Measurements from ENCODE around the gene LCE1F.
A peak's percentile ranks its signal among the peaks of the same experiment; 100 is the strongest.

The LCE1F gene

DNA sequence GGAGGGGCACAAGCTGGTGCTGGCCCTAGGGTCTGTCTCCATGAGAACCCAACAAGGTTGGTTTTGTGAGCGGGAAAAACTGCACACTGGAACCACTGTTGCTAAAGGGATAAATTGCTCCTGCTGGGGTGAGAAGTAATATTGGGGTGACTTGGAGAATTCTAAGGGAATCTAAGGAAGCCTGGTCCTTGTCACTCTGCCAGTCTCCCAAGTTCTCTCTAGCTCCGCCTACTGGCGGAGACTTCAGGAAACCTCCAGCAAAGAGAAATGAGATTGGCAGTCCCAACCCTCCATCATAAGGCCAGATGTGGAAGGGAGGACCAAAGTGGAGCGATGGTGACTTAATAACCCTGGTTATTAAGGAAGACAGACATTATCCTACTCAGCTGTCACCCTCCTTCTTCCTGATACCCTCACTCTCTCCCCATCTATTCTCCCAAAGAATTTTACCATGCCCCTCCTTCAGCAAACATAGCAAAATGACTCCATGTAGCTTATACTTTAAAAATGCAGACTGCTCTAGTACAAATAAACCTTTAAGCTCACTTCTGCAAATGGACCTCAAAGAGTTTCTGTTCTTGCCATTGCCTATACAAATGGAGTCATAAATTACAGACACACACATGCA, 2.7 kb downstream of the LCE1F start:
- DNase-seq = peak; percentile 18

DNA sequence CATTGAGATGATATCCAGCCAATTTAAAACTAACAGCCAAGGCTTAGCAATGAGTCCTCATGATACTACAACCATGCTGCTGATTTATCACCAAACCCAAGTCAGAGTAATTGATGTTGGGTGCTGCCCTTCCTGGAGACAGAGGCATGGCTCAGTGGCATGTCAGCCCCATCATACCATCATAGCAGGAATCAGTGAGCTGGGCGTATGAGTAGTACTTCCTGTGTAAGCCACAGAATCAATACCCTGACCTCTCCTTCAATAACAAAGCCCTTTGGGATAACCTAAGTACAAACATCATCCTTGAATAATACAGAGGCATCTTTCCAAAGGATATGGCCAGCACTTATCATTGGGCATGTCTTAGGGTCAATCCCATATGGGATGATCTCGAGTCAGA, 8.2 kb downstream of the LCE1F start:
- no peak for DNase-seq

DNA sequence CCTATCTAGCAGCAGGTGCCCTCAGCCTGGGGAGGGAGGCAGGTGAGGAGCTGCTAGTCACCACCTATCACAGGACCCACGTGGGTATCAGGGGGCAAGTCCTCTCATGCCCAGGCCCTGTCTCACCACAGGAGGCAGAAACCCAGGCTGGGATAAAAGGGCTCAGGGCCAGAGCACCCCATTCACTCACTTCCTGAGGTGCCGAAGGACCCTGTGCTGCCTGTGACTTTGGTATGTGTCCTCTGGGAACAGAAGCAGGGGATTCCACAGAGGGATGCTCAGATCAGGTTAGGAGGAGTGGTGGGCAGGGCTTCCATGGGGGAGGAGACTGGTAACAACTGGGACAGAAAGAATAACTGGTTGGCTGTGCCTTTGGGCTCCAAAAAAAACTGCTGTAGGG, 11.1 kb downstream of the LCE1F start, which contains the start of gene LCE1E:
TSS of gene LCE1E (plus strand) at position 181 of the 400 bp plus-strand sequence. CDS start 1,043 bp downstream, outside the sequence.
- no peak for DNase-seq

DNA sequence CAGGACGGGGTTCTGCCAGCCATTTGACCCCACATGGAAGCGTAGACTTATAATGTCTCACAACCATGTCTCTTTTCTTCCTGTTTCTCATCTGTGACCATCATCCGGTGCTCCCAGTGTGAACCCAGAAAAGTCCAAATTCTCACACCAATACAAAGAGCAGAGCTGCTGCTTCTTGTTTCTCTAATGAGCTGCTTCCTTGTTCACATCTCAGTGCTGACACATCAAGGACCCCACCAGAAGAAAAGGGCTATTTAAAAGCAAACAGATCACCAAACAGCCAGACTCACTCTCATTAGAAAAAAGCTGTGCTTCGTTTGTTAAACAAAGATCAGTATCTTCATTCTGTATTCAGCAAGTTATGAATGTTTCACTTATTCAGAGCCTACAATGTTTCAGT, 20.7 kb downstream of the LCE1F start:
- DNase-seq = no peak

GRCh38 chr1:152796421-152796820, 21.5 kb downstream of the LCE1F start, which contains the start of gene LCE1D:
LCE1D (plus strand) TSS chr1:152796721; CDS start chr1:152797795, 1,074 bp downstream.
- no peak for DNase-seq

- no peak for DNase-seq
Observed at GRCh38 chr1:152801333-152801732, 26.4 kb downstream of the LCE1F start.

- no peak for DNase-seq
Observed at GRCh38 chr1:152806576-152806975, 31.6 kb downstream of the LCE1F start, which contains the start of gene LCE1C. LCE1C (minus strand) TSS chr1:152806651; CDS start chr1:152805478, 1,173 bp downstream.

DNA sequence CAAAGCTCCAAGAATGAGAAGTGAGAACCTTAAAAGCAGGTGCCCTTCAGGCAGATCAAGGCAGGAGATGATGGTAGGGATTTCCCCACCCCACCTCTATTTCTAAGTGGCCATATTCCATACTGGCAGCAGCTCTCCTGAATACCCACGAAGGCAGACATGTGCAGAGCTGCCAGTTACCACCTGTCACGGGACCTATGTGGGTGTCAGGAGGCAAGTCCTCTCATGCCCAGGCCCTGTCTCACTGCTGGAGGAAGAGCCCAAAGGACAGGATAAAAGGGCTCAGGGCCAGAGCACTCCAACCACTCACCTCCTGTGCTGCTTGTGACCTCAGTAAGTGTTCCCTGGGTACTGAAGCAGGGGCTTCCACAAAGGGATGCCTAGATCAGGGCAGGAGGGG, 36.1 kb downstream of the LCE1F start:
- no peak for DNase-seq

DNA sequence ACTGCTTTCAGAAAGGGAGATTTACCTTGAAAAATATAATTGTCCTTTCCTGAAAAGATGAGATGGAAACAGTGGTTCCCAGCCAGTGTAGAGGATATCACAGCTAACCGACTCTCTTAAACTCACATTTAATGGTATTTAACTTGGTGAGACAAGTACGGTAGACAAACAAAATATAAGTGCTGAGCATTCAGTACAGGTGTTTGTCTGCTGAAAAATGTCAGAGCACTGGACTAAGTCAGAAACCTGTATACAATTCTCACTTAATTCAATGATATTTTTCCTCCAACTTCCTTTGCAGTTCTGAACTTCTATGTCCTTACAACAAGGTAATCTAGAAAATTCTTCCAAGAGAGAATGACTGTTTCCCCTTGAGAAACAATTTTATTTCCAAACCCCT, 36.7 kb downstream of the LCE1F start, which contains the start of gene LCE1B:
TSS of gene LCE1B (plus strand) at position 301 of the 400 bp plus-strand sequence. CDS start 476 bp downstream, outside the sequence.
- no peak for DNase-seq

- no peak for DNase-seq
Observed at GRCh38 chr1:152817309-152817708, 42.4 kb downstream of the LCE1F start.

DNA sequence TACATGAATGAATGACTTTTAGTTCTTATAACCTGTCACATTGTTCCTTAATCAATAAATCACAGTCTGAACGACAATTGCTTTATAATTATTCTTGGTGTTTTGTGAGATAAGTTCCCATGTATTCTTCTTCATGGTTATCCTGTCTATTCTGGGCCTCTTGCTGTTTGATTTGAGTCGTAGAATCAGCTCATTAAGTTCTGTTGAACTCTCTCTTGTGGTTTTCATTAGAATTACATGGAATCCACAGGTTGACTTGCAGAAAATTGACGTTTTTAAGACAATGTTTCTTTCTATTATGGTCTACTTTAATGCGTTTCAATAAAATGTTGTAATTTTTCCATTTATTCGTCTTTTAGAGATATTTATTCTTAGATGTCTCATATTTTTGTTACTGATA, 48.4 kb downstream of the LCE1F start:
- no peak for DNase-seq

DNA sequence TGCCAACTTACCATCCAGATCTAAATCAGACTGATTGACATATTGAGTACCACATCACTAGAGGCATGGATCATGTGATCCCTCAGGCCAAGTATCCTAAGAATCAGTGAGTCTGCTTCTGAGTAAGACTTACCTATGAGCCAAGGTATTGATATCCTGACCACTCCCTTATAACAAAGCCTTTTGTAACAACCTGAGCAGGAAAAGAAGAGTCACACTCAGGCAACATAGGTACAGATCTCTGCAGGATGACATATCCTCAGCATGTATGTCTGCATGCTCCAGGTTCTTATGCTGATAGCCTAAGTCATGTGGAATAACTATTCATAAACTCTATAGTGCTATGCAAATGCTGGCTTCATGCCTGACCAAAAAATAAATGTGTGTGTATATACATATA, 50.0 kb downstream of the LCE1F start:
- DNase-seq = no peak

All from NCI-H1694 treated with DMSO at 0.1 percent for 48 hours (cell line).